Ascending aorta (tissue), 2 donors: ENCODE measurements around the gene ABCG4. TPM values are rescaled to one million over a fixed set of nuclear protein-coding genes. Genes with fewer than 3 reads are reported as not detected.

ENCODE experiments used
- DNase-seq, 2 donors: peaks; one replicate each; pipeline ENCODE4 v3.0.0-alpha.2; 2019; ENCODE audit warnings: low spot score in 2 of 2
- H3K27ac ChIP-seq, 2 donors: fragments of 200-600 bp; sonication (generic); one replicate each; pipeline ENCODE4 v1.5.1; 2016 to 2017; ENCODE audit warnings: mild to moderate bottlenecking in 1 of 2
- H3K27me3 ChIP-seq: fragments of 200-600 bp; sonication (generic); one replicate; pipeline ENCODE4 v1.5.1; 2017
- H3K36me3 ChIP-seq, 2 donors: fragments of 200-600 bp; sonication (generic); one replicate each; pipeline ENCODE4 v1.5.1; 2016
- H3K4me1 ChIP-seq, 2 donors: fragments of 200-600 bp; sonication (generic); one replicate each; pipeline ENCODE4 v1.5.1; 2016 to 2017; ENCODE audit warnings: mild to moderate bottlenecking in 1 of 2
- H3K4me3 ChIP-seq, 2 donors: fragments of 200-600 bp; sonication (generic); one replicate each; pipeline ENCODE4 v1.5.1; 2016 to 2017; ENCODE audit warnings: mild to moderate bottlenecking in 1 of 2
- H3K9me3 ChIP-seq, 2 donors: fragments of 200-600 bp; sonication (generic); one replicate each; pipeline ENCODE4 v1.5.1; 2016
- CTCF ChIP-seq, 3 experiments: fragments of 200-600 bp in 2 of 3; fragments of 450-650 bp in 1 of 3; sonication (generic) in 2 of 3; IDR thresholded peaks; one replicate each; pipeline ENCODE4 v1.5.1; 2016 to 2019; ENCODE audit warnings: antibody characterized with exemption in 3 of 3, mild to moderate bottlenecking in 1 of 3, moderate library complexity in 1 of 3
- intact Hi-C: fragments of 100-400 bp; cut with DNase I; formaldehyde crosslinking; loops from one replicate; pipeline ENCODE4 v1.15.1; 2023
- total RNA-seq: library from RNA; depleted of rRNA; stranded (reverse); fragments of >200 nt; gene quantifications from one replicate; pipeline ENCODE4 v1.1.0, GENCODE V29; 2016

ABCG4 gene
- total RNA-seq, 1 donor from 2014 or later = not detected

DNA sequence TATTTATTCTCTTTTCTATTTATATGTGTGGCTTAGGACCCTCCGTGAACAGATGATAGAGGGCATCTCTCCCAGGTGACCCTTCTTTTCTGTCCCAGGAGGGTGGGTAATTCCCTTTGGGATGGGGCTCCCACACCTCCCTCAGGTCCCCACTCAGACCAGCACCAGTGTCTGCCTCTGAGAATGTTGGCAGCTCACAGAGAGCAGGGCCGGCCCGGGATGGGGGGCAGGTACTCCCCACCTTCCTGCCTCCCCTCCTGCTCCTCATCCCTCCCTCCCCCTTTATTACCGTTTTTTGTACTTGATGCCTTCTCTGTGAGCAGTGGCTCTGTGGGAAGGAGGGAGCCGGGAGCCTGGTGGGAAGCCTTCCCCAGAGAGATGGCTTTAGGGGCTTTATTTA, 32.3 kb upstream of the ABCG4 start:
- Histone ChIP-seq H3K27ac (no peak overlapping the region), H3K27me3 (no peaks in the 10 kb centered on the region), H3K9me3 (no peaks in the 10 kb centered on the region), H3K4me3 (no peak overlapping the region), H3K4me1 (peaks cover 0 to 5% of the 10 kb centered on the region in 2 donors), H3K36me3 (peaks cover 35 to 40% of the 10 kb centered on the region in 2 donors)
- intact Hi-C loops = no loop called here
- no peak for DNase-seq
- TF ChIP-seq CTCF (IDR thresholded peaks at IDR 0.05) = no peak

GRCh38 chr11:119117004-119117706, 31.7 kb upstream of the ABCG4 start:
- no peak for TF ChIP-seq CTCF (IDR thresholded peaks at IDR 0.05)
- no peak overlapping the region for H3K4me3 ChIP-seq
- intact Hi-C loops = no loop called here
- DNase-seq = no peak
- H3K4me1 ChIP-seq = peaks cover 2 to 7% of the 10 kb centered on the region in 2 donors
- H3K27ac ChIP-seq = no peak overlapping the region
- no peaks in the 10 kb centered on the region for H3K27me3 ChIP-seq
- H3K9me3 ChIP-seq = no peaks in the 10 kb centered on the region
- H3K36me3 ChIP-seq = peaks cover 30 to 35% of the 10 kb centered on the region in 2 donors

DNA sequence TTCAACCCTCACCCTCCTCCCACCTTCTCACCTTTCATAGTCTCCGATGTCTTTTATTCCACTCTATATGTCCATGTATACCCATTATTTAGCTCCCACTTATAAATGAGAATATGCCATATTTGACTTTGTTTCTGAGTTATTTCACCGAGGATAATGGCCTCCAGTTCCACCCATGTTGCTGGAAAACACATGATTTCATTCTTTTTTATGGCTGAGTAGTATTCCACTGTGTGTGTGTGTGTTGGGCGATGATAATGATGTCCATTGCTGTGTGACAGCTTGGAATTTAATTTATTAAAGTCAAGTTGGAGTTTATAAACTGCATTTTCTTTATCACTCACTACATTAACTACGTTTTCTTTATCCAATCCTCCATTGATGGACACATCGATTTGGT, 30.6 kb upstream of the ABCG4 start:
- Histone ChIP-seq H3K9me3 (no peaks in the 10 kb centered on the region), H3K27me3 (no peaks in the 10 kb centered on the region), H3K27ac (no peak overlapping the region), H3K4me3 (no peak overlapping the region), H3K36me3 (peaks cover 20 to 24% of the 10 kb centered on the region in 2 donors), H3K4me1 (peaks cover 6 to 13% of the 10 kb centered on the region in 2 donors)
- intact Hi-C loops = no loop called here
- TF ChIP-seq CTCF (IDR thresholded peaks at IDR 0.05) = no peak
- no peak for DNase-seq

GRCh38 chr11:119118946-119119345, 29.9 kb upstream of the ABCG4 start:
- no peak for TF ChIP-seq CTCF (IDR thresholded peaks at IDR 0.05)
- intact Hi-C loops = no loop called here
- peaks cover 14 to 17% of the 10 kb centered on the region in 2 donors for H3K36me3 ChIP-seq
- H3K27ac ChIP-seq = no peak overlapping the region
- H3K9me3 ChIP-seq = no peaks in the 10 kb centered on the region
- no peak overlapping the region for H3K4me3 ChIP-seq
- H3K4me1 ChIP-seq = peaks cover 6 to 13% of the 10 kb centered on the region in 2 donors
- H3K27me3 ChIP-seq = no peaks in the 10 kb centered on the region
- no peak for DNase-seq

DNA sequence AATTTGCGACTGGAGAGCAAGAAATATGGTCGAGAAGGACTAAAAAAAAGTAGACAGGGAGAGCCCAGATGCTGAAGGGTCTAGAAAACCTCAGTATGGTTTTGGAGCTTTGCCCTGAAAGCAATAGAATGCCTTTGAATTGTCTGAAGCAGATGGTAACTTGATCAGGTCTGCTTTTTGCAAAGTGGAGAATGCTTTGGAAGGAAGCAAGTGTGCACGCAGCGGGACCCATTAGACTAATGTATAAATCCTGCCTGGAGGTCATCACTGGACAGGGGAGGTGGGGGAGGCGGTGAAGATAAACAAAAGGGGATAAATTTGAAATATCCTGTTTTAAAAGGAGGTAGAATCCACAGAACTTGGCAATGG, 28.2 kb upstream of the ABCG4 start:
- DNase-seq = no peak
- intact Hi-C loops = loop anchor here (1.0 to 5.0 kb wide), 5 partner anchors 13 to 53 kb away; partner anchors contain the start of genes C2CD2L, HMBS and VPS11

More for the DNA sequence above, 28.2 kb upstream of the ABCG4 start:
- H3K27ac ChIP-seq = peak overlapping the region; percentile 54 to 74
- H3K4me1 ChIP-seq = peaks cover 6 to 13% of the 10 kb centered on the region in 2 donors
- H3K4me3 ChIP-seq = peak overlapping the region; percentile 85 to 93
- no peaks in the 10 kb centered on the region for H3K9me3 ChIP-seq
- H3K27me3 ChIP-seq = no peaks in the 10 kb centered on the region
- peaks cover 7 to 13% of the 10 kb centered on the region in 2 donors for H3K36me3 ChIP-seq
- no peak for TF ChIP-seq CTCF (IDR thresholded peaks at IDR 0.05)
